MM.1S (cell line): ENCODE results near the gene SUPT6H.
A peak's percentile ranks its signal among the peaks of the same experiment; 100 is the strongest.
"Not testable (repeated sequence)": the region's sequence is repeated elsewhere in the genome, so short reads cannot be mapped to it uniquely, and the experiment has no call there.

Experiments
- DNase-seq: peaks from one replicate; pipeline ENCODE4 v3.0.0-alpha.2; 2015
- H2AFZ ChIP-seq: fragments of 300-600 bp; sonication (generic); 2 replicates; pipeline ENCODE4 v1.6.0; 2016; ENCODE audit warnings: antibody characterized with exemption, low read length
- H3F3A ChIP-seq: fragments of 300-600 bp; sonication (generic); 2 replicates; pipeline ENCODE4 v1.6.1; 2016; ENCODE audit warnings: mild to moderate bottlenecking, antibody characterized with exemption, low read length, moderate library complexity, mixed read lengths; ENCODE audit not compliant: insufficient read depth
- H3K27ac ChIP-seq: fragments of 300-600 bp; sonication (generic); 2 replicates; pipeline ENCODE4 v1.5.1; 2016; ENCODE audit warnings: mild to moderate bottlenecking, low read length
- H3K27me3 ChIP-seq: fragments of 300-600 bp; sonication (generic); replicated peaks from 2 replicates; pipeline ENCODE4 v1.6.0; 2016; ENCODE audit warnings: low read length; ENCODE audit not compliant: insufficient read depth
- H3K36me3 ChIP-seq: fragments of 300-600 bp; sonication (generic); replicated peaks from 2 replicates; pipeline ENCODE4 v1.6.1; 2016; ENCODE audit warnings: mild to moderate bottlenecking, low read length, mixed read lengths; ENCODE audit not compliant: insufficient read depth
- H3K4me1 ChIP-seq: fragments of 300-600 bp; sonication (generic); 2 replicates; pipeline ENCODE4 v1.6.1; 2016; ENCODE audit warnings: low read length, mixed read lengths
- H3K4me2 ChIP-seq: fragments of 300-600 bp; sonication (generic); 2 replicates; pipeline ENCODE4 v1.6.0; 2016; ENCODE audit warnings: low read depth, low read length
- H3K4me3 ChIP-seq: fragments of 300-600 bp; sonication (generic); 2 replicates; pipeline ENCODE4 v1.5.1; 2016; ENCODE audit warnings: low read length, mixed read lengths
- H3K79me2 ChIP-seq: fragments of 300-600 bp; sonication (generic); 2 replicates; pipeline ENCODE4 v1.6.1; 2016; ENCODE audit warnings: mixed run types, low read length, mixed read lengths
- H3K9ac ChIP-seq: fragments of 300-600 bp; sonication (generic); 2 replicates; pipeline ENCODE4 v1.6.1; 2016; ENCODE audit warnings: low read length, mixed read lengths
- H3K9me2 ChIP-seq: fragments of 300-600 bp; sonication (generic); replicated peaks from 2 replicates; pipeline ENCODE4 v1.6.1; 2016; ENCODE audit warnings: mild to moderate bottlenecking, low read length, mixed read lengths; ENCODE audit not compliant: insufficient read depth
- H3K9me3 ChIP-seq: fragments of 300-600 bp; sonication (generic); replicated peaks from 2 replicates; pipeline ENCODE4 v1.6.1; 2016; ENCODE audit warnings: mild to moderate bottlenecking, low read length, mixed read lengths; ENCODE audit not compliant: insufficient read depth
- H4K20me1 ChIP-seq: fragments of 300-600 bp; sonication (generic); 2 replicates; pipeline ENCODE4 v1.6.1; 2016; ENCODE audit warnings: mild to moderate bottlenecking, low read length, moderate library complexity, mixed read lengths; ENCODE audit not compliant: insufficient read depth
- EZH2 ChIP-seq: fragments of 300-600 bp; sonication (generic); optimal IDR thresholded peaks from 2 replicates; pipeline ENCODE3; 2017; ENCODE audit warnings: low read depth, mild to moderate bottlenecking, antibody characterized with exemption, low read length, mixed read lengths
- EZH2phosphoT487 ChIP-seq: fragments of 300-600 bp; sonication (generic); IDR thresholded peaks from 2 replicates; pipeline ENCODE4 v1.6.1; 2018; ENCODE audit warnings: antibody characterized with exemption, low read length
- TF ChIP-seq, protein P1 (sequence below): fragments of 300-600 bp; sonication (generic); IDR thresholded peaks from 2 replicates; pipeline ENCODE4 v1.5.1; 2016; ENCODE audit warnings: antibody characterized with exemption, low read length, mixed read lengths

SUPT6H gene

DNA sequence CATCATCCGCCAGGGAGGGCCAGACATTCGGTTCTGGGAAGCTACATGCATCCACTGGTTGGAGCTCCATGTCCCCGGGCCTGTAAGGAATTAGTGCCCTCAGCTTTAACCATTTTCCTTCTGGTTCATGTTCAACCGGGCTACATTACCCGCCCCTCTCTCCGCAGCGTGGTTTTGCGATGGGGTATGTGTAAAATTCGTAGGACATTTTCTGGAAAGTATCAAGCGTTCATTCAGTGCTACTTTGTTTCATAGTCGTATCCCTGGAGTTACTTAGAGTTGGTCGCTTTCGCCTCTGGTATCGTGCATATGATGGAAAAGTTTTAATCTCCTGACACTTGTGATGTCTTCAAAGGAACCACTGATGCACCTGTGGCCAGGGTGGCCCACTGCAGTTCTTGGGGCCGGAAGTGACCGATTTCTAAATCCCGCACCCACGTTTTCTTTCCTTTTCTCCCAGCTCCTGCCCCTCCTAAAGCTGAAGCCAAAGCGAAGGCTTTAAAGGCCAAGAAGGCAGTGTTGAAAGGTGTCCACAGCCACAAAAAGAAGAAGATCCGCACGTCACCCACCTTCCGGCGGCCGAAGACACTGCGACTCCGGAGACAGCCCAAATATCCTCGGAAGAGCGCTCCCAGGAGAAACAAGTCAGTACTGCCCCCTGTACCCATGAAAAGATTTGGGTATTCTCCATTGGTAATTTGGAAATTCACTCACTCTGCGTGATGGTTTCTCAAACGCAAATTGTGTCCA, 58.4 kb downstream of the SUPT6H start:
- peak; percentile 58 for DNase-seq
- peaks cover 32% of the 10 kb centered on the region for H3K27me3 ChIP-seq
- H3K4me1 ChIP-seq: no peaks in the 10 kb centered on the region; the same call in 1 of the 2 replicates
- H4K20me1 ChIP-seq: 0 out of 2 replicates have a peak, but pooled peaks cover 13% of the 10 kb centered on the region
- peaks cover 16% of the 10 kb centered on the region; the same call in 1 of the 2 replicates for H3K36me3 ChIP-seq
- peak overlapping the region; percentile 99 for H3K9ac ChIP-seq
- peak overlapping the region; percentile 92 for H3K4me3 ChIP-seq
- TF ChIP-seq, protein P1, sequence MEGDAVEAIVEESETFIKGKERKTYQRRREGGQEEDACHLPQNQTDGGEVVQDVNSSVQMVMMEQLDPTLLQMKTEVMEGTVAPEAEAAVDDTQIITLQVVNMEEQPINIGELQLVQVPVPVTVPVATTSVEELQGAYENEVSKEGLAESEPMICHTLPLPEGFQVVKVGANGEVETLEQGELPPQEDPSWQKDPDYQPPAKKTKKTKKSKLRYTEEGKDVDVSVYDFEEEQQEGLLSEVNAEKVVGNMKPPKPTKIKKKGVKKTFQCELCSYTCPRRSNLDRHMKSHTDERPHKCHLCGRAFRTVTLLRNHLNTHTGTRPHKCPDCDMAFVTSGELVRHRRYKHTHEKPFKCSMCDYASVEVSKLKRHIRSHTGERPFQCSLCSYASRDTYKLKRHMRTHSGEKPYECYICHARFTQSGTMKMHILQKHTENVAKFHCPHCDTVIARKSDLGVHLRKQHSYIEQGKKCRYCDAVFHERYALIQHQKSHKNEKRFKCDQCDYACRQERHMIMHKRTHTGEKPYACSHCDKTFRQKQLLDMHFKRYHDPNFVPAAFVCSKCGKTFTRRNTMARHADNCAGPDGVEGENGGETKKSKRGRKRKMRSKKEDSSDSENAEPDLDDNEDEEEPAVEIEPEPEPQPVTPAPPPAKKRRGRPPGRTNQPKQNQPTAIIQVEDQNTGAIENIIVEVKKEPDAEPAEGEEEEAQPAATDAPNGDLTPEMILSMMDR: peak; percentile 32
- TF ChIP-seq EZH2: no peak
- H3K9me3 ChIP-seq: no peaks in the 10 kb centered on the region
- H3K4me2 ChIP-seq: peak overlapping the region; percentile 95
- no peaks in the 10 kb centered on the region for H3K9me2 ChIP-seq
- H2AFZ ChIP-seq: no peak overlapping the region
- peaks cover 39% of the 10 kb centered on the region for H3K79me2 ChIP-seq
- peak overlapping the region; percentile 73 for H3K27ac ChIP-seq
- H3F3A ChIP-seq: peaks cover 57% of the 10 kb centered on the region

DNA sequence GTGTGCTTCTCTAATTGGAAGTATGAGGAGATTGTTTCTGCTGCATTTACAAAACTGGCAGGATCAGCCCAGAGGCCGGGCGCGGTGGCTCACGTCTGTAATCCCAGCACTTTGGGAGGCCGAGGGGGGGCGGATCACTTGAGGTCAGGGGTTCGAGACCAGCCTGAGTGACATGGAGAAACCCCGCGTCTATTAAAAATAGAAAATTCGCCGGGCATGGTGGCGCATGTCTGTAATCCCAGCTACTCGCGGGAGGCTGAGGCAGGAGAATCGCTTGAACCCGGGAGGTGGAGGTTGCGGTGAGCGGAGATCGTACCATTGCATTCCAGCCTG, 59.0 kb downstream of the SUPT6H start:
- peak overlapping the region; percentile 73; the same call in 1 of the 2 replicates for H3K27ac ChIP-seq
- peak overlapping the region; percentile 95 for H3K4me2 ChIP-seq
- H3K79me2 ChIP-seq: peaks cover 39% of the 10 kb centered on the region
- peak overlapping the region; percentile 99 for H3K9ac ChIP-seq
- H3K27me3 ChIP-seq: peaks cover 27% of the 10 kb centered on the region
- H3K9me2 ChIP-seq, H2AFZ ChIP-seq, H3K9me3 ChIP-seq, DNase-seq, H3K4me1 ChIP-seq: not testable (repeated sequence)
- 0 out of 2 replicates have a peak, but pooled peaks cover 13% of the 10 kb centered on the region for H4K20me1 ChIP-seq
- peaks cover 62% of the 10 kb centered on the region for H3F3A ChIP-seq
- peak overlapping the region; percentile 92 for H3K4me3 ChIP-seq
- peaks cover 16% of the 10 kb centered on the region; the same call in 1 of the 2 replicates for H3K36me3 ChIP-seq

DNA sequence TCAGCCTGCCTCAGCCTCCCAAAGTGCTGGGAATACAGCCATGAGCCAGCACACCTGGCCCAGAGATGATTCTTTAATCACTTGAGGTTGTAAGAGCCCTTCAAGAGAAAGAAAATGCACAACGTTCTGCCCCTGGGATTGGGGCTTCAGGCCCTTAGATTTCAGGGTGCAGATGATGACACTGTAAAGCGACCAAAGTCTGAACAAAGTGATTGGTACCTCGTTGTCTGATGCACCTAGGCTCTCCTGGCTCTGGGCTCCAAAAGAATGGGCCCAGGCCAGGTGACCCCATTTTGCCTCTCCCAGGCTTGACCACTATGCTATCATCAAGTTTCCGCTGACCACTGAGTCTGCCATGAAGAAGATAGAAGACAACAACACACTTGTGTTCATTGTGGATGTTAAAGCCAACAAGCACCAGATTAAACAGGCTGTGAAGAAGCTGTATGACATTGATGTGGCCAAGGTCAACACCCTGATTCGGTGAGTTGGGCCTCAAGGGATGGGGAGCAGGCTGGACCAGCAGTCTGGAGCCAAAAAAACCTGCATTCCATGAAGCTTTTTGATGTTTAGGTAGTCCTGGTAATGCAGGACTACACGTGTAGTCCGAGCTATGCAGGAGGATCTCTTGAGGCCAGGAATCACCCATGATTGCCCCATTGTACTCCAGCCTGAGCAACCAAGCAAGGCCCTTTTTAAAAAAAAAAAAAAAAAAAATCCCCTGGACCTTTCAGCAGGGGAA, 60.6 kb downstream of the SUPT6H start:
- no peaks in the 10 kb centered on the region; the same call in 1 of the 2 replicates for H3K4me1 ChIP-seq
- peaks cover 10% of the 10 kb centered on the region for H3K27me3 ChIP-seq
- H3F3A ChIP-seq: peaks cover 64% of the 10 kb centered on the region
- no peak for DNase-seq
- peaks cover 39% of the 10 kb centered on the region for H3K79me2 ChIP-seq
- peaks cover 16% of the 10 kb centered on the region; the same call in 1 of the 2 replicates for H3K36me3 ChIP-seq
- peak overlapping the region; percentile 18; the same call in 1 of the 2 replicates for H3K27ac ChIP-seq
- H3K9me2 ChIP-seq: no peaks in the 10 kb centered on the region
- no peak overlapping the region for H3K4me3 ChIP-seq
- H4K20me1 ChIP-seq: 0 out of 2 replicates have a peak, but pooled peaks cover 13% of the 10 kb centered on the region
- no peak overlapping the region for H2AFZ ChIP-seq
- H3K9me3 ChIP-seq: no peaks in the 10 kb centered on the region
- H3K4me2 ChIP-seq: no peak overlapping the region; the same call in 1 of the 2 replicates
- no peak overlapping the region for H3K9ac ChIP-seq
- TF ChIP-seq EZH2 (no peak), EZH2phosphoT487 (no peak)
- TF ChIP-seq, protein P1: no peak
